Vagina (tissue), 2 donors: ENCODE results near the gene ALS2CL. TPM values are rescaled to one million over a fixed set of nuclear protein-coding genes. Genes with fewer than 3 reads are reported as not detected.

ENCODE experiments used
- DNase-seq, 2 donors: peaks; one replicate each; pipeline ENCODE4 v3.0.0-alpha.2; 2017; ENCODE audit errors: extremely low spot score in 2 of 2
- H3K27ac ChIP-seq: fragments of 200-600 bp; sonication (generic); one replicate; pipeline ENCODE4 v1.5.1; 2019
- H3K27me3 ChIP-seq: fragments of 200-600 bp; sonication (generic); one replicate; pipeline ENCODE4 v1.5.1; 2019
- H3K36me3 ChIP-seq, 2 donors: fragments of 200-600 bp; sonication (generic); one replicate each; pipeline ENCODE4 v1.5.1; 2017 to 2019
- H3K4me1 ChIP-seq: fragments of 200-600 bp; sonication (generic); one replicate; pipeline ENCODE4 v1.5.1; 2019
- H3K4me3 ChIP-seq, 2 donors: fragments of 200-600 bp; sonication (generic); 1 replicate in 1 of 2; 2 replicates in 1 of 2; pipeline ENCODE4 v1.5.1; 2016 to 2019
- H3K9me3 ChIP-seq: fragments of 200-600 bp; sonication (generic); one replicate; pipeline ENCODE4 v1.5.1; 2019
- POLR2A ChIP-seq, 2 donors: fragments of 450-650 bp; IDR thresholded peaks; one replicate each; pipeline ENCODE4 v1.6.1; 2017; ENCODE audit warnings: antibody characterized with exemption in 2 of 2, mild to moderate bottlenecking in 2 of 2, moderate library complexity in 2 of 2
- POLR2AphosphoS5 ChIP-seq, 2 donors: sonication (generic); formaldehyde crosslinking; IDR thresholded peaks; one replicate each; pipeline ENCODE4 v1.9.0; 2017; ENCODE audit warnings: antibody characterized with exemption in 2 of 2, mild to moderate bottlenecking in 2 of 2, low read depth in 1 of 2; ENCODE audit not compliant: insufficient read depth in 1 of 2
- intact Hi-C: fragments of 100-400 bp; cut with DNase I; formaldehyde crosslinking; loops from one replicate; pipeline ENCODE4 v1.15.1; 2023
- total RNA-seq: library from RNA; depleted of rRNA; stranded (reverse); fragments of >200 nt; gene quantifications from one replicate; pipeline ENCODE4 v1.2.3, GENCODE V29; 2016
- TF ChIP-seq, protein P1 (sequence below), 3 experiments: fragments of 450-650 bp in 2 of 3; fragments of 200-600 bp in 1 of 3; sonication (generic) in 1 of 3; IDR thresholded peaks; one replicate each; pipeline ENCODE4 v1.5.1; 2017 to 2019; ENCODE audit warnings: antibody characterized with exemption in 3 of 3, mild to moderate bottlenecking in 2 of 3, moderate library complexity in 2 of 3

The ALS2CL gene
- total RNA-seq, 1 donor from 2014 or later = 134 TPM

GRCh38 chr3:46660003-46660402 lies 33.5 kb downstream of the ALS2CL start:
- intact Hi-C loops = no loop called here
- Histone ChIP-seq H3K27me3 (no peaks in the 10 kb centered on the region), H3K27ac (no peak overlapping the region), H3K4me1 (peaks cover 33% of the 10 kb centered on the region), H3K4me3 (no peak overlapping the region), H3K9me3 (no peaks in the 10 kb centered on the region), H3K36me3 (no peaks in the 10 kb centered on the region)
- TF ChIP-seq POLR2AphosphoS5 (IDR thresholded peaks at IDR 0.05; ENCODE audit: insufficient read depth in 1 of 2, low read depth in 1 of 2) (no peak), POLR2A (IDR thresholded peaks at IDR 0.05) (no peak)
- TF ChIP-seq, protein P1, sequence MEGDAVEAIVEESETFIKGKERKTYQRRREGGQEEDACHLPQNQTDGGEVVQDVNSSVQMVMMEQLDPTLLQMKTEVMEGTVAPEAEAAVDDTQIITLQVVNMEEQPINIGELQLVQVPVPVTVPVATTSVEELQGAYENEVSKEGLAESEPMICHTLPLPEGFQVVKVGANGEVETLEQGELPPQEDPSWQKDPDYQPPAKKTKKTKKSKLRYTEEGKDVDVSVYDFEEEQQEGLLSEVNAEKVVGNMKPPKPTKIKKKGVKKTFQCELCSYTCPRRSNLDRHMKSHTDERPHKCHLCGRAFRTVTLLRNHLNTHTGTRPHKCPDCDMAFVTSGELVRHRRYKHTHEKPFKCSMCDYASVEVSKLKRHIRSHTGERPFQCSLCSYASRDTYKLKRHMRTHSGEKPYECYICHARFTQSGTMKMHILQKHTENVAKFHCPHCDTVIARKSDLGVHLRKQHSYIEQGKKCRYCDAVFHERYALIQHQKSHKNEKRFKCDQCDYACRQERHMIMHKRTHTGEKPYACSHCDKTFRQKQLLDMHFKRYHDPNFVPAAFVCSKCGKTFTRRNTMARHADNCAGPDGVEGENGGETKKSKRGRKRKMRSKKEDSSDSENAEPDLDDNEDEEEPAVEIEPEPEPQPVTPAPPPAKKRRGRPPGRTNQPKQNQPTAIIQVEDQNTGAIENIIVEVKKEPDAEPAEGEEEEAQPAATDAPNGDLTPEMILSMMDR (IDR thresholded peaks at IDR 0.05) = no peak
- peak in 1 of 2 donors; percentile 81 for DNase-seq

DNA sequence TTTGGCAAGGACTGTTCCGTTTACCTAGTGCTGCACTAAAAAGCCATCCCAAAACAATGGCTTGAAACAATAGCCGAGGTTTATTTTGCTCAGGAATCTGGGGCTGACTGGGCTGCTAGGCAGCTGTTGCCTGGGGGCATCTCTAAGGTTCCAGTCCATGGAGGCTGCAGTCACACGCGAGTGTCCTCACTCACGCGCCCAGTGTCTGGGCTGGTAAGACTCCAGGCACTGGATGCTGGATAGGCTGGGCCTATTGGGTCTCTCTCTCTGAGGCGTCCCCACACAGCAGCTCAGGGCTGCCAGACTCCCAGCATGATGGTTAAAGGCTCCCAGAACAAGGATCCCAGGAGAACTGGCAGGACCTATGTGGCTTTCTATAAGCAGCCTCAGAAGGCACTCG lies 34.2 kb downstream of the ALS2CL start:
- Histone ChIP-seq H3K9me3 (no peaks in the 10 kb centered on the region), H3K4me3 (no peak overlapping the region), H3K36me3 (no peaks in the 10 kb centered on the region), H3K27me3 (no peaks in the 10 kb centered on the region), H3K27ac (no peak overlapping the region), H3K4me1 (peaks cover 33% of the 10 kb centered on the region)
- intact Hi-C loops = no loop called here
- no peak for TF ChIP-seq POLR2AphosphoS5 (IDR thresholded peaks at IDR 0.05; ENCODE audit: insufficient read depth in 1 of 2, low read depth in 1 of 2)
- TF ChIP-seq, protein P1 (IDR thresholded peaks at IDR 0.05) = no peak
- TF ChIP-seq POLR2A (IDR thresholded peaks at IDR 0.05) = no peak
- no peak for DNase-seq

DNA sequence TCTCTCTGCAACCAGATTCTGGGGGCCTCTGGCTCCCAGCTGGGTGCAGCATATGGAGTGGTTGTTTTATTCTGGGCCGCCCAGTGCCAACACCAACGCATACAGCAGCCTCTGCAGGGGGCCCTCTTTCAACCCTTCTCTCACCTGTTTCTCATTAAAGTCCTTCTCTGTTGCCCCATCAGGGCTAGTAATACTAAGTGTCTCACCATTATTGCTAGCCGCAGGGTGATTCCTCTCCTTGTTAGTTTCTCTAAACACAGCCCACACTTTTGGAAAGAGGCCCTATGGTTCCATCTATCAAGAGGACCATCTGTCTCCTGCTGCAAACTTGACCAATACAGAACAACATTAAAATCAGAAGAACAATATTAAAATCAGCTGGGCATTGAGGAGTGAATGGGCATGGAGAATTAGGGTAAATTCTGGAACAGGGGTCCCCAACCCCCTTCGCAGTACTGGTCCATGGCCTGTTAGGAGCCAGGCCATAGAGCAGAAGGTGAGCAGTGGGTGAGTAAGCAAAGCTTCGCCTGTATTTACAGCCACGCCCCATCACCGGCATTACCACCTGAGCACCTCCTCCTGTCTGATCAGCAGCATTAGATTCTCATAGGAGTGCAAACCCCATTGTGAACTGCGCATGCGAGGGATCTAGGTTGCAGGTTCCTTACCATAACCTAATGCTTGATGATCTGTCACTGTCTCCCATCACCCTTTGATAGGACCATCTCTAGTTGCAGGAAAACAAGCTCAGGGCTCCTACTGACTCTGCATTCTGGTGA lies 36.5 kb downstream of the ALS2CL start:
- Histone ChIP-seq H3K9me3 (no peaks in the 10 kb centered on the region), H3K27ac (no peak overlapping the region), H3K4me1 (peaks cover 18% of the 10 kb centered on the region), H3K27me3 (no peaks in the 10 kb centered on the region), H3K4me3 (no peak overlapping the region), H3K36me3 (no peaks in the 10 kb centered on the region)
- intact Hi-C loops = no loop called here
- TF ChIP-seq, protein P1 (IDR thresholded peaks at IDR 0.05) = no peak
- TF ChIP-seq POLR2A (IDR thresholded peaks at IDR 0.05) (no peak), POLR2AphosphoS5 (IDR thresholded peaks at IDR 0.05; ENCODE audit: insufficient read depth in 1 of 2, low read depth in 1 of 2) (no peak)
- no peak for DNase-seq

GRCh38 chr3:46655271-46655670 lies 38.2 kb downstream of the ALS2CL start:
- H3K27me3 ChIP-seq = no peaks in the 10 kb centered on the region
- H3K9me3 ChIP-seq = no peaks in the 10 kb centered on the region
- no peak overlapping the region for H3K27ac ChIP-seq
- no peaks in the 10 kb centered on the region for H3K36me3 ChIP-seq
- intact Hi-C loops = no loop called here
- TF ChIP-seq POLR2A (IDR thresholded peaks at IDR 0.05) (no peak), POLR2AphosphoS5 (IDR thresholded peaks at IDR 0.05; ENCODE audit: insufficient read depth in 1 of 2, low read depth in 1 of 2) (no peak)
- TF ChIP-seq, protein P1 (IDR thresholded peaks at IDR 0.05) = no peak
- peaks cover under 1% of the 10 kb centered on the region for H3K4me1 ChIP-seq
- DNase-seq = no peak
- H3K4me3 ChIP-seq = no peak overlapping the region

DNA sequence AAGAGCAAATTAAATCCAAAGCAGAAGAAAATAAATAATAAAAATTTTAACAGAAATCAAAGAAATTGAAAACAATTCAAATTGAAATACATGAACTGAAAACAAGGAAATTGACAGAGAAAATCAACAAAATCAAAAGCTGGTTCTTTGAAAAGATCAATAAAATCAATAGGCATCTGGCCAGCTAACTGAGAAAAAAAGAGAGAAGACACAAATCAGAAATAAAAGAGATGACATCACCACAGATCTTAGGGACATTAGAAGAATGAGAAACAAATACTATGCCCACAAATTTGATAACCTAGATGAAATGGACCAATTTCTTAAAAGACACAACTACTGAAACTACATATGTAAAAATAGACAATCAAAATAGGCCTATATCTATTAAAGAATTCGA lies 42.4 kb downstream of the ALS2CL start:
- Histone ChIP-seq H3K27me3 (no peaks in the 10 kb centered on the region), H3K4me1 (no peaks in the 10 kb centered on the region), H3K36me3 (no peaks in the 10 kb centered on the region), H3K4me3 (no peak overlapping the region), H3K27ac (no peak overlapping the region), H3K9me3 (no peaks in the 10 kb centered on the region)
- TF ChIP-seq, protein P1 (IDR thresholded peaks at IDR 0.05) = no peak
- TF ChIP-seq POLR2A (IDR thresholded peaks at IDR 0.05) (no peak), POLR2AphosphoS5 (IDR thresholded peaks at IDR 0.05; ENCODE audit: insufficient read depth in 1 of 2, low read depth in 1 of 2) (no peak)
- intact Hi-C loops = no loop called here
- DNase-seq = no peak
